Hematopoietic multipotent progenitor cell treated with erythropoietin and hydrocortisone succinate and interleukin-3 and kit ligand, for 15 days (in vitro differentiated cells): Measurements from ENCODE around the gene HDGFL1.

Experiments
- DNase-seq: peaks from one replicate; pipeline ENCODE4 v3.0.0-alpha.2; 2015; ENCODE audit warnings: low spot score

HDGFL1 gene

DNA sequence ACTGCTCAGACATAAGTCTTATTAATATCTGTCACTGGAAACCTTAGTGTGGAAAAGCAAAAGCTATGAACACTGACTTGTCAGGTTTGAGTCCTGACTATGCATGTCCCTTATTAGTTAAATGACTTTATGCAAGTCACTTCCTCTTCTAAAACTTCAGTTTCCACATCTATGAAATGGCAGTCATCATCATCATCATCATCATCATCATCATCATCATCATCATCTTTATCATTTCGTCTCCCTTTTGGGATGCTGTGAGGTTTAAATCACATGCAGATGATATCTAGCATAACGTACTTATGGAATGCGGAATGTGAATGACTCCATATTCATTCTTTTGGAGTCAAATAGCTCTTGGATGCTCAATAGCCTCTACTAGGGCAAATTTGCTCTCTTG lies 24.5 kb downstream of the HDGFL1 start:
- no peak for DNase-seq

- no peak for DNase-seq
These were observed 26.6 kb downstream of the HDGFL1 start for GRCh38 chr6:22596011-22596410.

- DNase-seq: no peak
These were observed 29.0 kb downstream of the HDGFL1 start for GRCh38 chr6:22598339-22598738.

GRCh38 chr6:22600059-22600458 lies 30.7 kb downstream of the HDGFL1 start:
- DNase-seq: no peak

DNA sequence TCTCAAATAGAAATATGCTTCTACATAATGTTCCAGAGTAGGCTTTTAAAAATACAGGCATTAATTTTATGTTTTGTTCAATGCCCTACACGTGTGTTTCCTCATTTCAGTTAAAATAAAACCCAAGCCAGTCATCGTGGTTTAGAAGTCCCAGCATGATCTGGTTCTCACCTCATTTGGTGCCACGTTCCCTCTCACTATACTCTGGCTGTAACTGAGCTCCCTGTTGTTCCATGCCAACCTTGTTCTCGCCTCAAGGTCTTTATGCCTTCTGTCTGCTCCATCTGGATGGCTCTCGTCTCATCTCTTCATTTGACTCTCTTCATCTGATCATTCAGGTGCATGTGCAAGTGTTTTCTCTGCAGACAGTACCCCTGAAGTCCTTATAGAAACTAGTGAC lies 32.6 kb downstream of the HDGFL1 start:
- DNase-seq: no peak

DNA sequence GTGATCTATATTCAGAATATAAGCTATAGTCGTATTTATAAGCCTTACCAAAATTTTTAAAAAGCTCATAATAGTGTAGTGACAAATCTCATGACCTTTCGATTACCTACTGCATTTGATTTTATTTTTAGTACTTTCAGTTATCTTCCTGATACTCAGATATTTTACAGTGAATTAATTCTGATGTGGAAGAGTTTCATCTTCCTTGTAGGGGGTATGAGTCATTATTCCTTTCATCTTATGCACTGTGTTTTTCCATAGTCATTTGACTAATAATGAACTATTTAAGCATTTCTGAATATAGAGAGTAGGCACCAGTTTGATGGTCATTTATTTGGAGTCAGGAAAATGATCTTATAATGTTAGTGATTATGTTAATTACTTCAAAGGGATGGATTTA lies 36.4 kb downstream of the HDGFL1 start:
- no peak for DNase-seq

GRCh38 chr6:22610127-22610526 lies 40.8 kb downstream of the HDGFL1 start:
- no peak for DNase-seq

GRCh38 chr6:22612236-22612635 lies 42.9 kb downstream of the HDGFL1 start:
- no peak for DNase-seq

- no peak for DNase-seq
These were observed 43.7 kb downstream of the HDGFL1 start for GRCh38 chr6:22613051-22613450.

- DNase-seq: no peak
These were observed 44.3 kb downstream of the HDGFL1 start for GRCh38 chr6:22613695-22614094.

DNA sequence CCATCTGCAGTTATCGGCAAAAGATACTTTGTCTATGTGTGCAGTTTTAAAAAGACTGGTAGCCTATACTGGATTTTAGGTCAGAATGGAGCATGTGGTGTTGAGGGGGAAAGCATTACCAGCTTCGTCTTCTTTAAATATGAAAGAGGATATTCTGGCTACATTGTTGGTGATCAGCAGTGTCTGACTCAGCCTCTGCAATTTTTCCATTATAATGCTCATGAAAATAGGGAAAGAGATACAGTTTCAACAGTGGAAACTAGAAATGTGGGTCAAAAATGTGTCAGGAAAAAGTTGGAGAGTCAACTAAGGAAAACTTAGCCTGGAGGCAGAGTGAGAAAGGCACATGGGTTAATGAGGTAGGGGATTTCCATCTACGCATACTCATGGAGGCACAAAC lies 45.2 kb downstream of the HDGFL1 start:
- no peak for DNase-seq

DNA sequence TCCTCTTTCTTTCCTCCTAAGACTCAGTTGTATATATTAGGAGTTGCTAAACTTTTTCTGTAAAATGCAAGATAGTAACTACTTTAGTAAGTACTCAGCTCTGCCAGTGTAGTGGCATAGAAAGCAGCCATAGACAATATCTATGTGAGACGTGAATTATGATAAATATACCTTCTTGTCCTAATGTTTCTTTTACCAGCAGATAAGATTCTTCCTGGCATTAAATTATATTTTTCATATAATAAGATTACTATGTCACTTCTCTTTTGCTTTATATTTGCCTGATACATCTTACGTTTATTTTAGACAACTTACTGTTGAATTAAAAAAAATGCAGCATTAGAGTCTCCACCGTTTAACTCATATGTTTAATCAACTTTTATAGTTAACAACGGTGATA lies 51.7 kb downstream of the HDGFL1 start:
- no peak for DNase-seq
